ENCODE results near the gene INTS1.

GRCh38 chr7:1434165-1434718, 69.9 kb downstream of the INTS1 start:
- TF ChIP-seq EZH2 (IDR thresholded peaks at IDR 0.05; ENCODE audit: borderline replicate concordance, low read length) (no peak), CTCF (IDR thresholded peaks at IDR 0.05; ENCODE audit: low read length) (no peak)

Measured in OCI-LY1 (cell line).